Right lobe of liver (tissue), 6 donors: Measurements from ENCODE around the gene ENTPD8. TPM values are rescaled to one million over a fixed set of nuclear protein-coding genes. Genes with fewer than 3 reads are reported as not detected.

Experiments used
- ATAC-seq, 4 donors: fragments of 200-7000 bp; cut with Tn5 transposase; one replicate each; pipeline ENCODE4 v1.9.1; 2020; ENCODE audit warnings: mild to moderate bottlenecking in 4 of 4, moderate library complexity in 4 of 4
- DNase-seq, 3 donors: peaks; one replicate each; pipeline ENCODE4 v3.0.0-alpha.2; 2020
- H3K27ac ChIP-seq, 3 donors: fragments of 200-600 bp; one replicate each; pipeline ENCODE4 v1.8.0; 2022
- H3K27me3 ChIP-seq, 2 donors: fragments of 200-600 bp; one replicate each; pipeline ENCODE4 v1.8.0; 2022
- H3K36me3 ChIP-seq, 4 donors: fragments of 200-600 bp; sonication (generic) in 1 of 4; one replicate each; pipeline versions ENCODE4 v1.5.1 to v1.8.0; 2017 to 2022; ENCODE audit warnings: control low read depth in 1 of 4
- H3K4me1 ChIP-seq, 4 donors: fragments of 200-600 bp; sonication (generic) in 1 of 4; one replicate each; pipeline versions ENCODE4 v1.5.1 to v1.8.0; 2017 to 2022; ENCODE audit warnings: control low read depth in 1 of 4
- H3K4me3 ChIP-seq, 3 donors: fragments of 200-600 bp; one replicate each; pipeline ENCODE4 v1.8.0; 2022
- H3K9me3 ChIP-seq, 4 donors: fragments of 200-600 bp; sonication (generic) in 1 of 4; one replicate each; pipeline versions ENCODE4 v1.5.1 to v1.8.0; 2017 to 2022; ENCODE audit warnings: control low read depth in 1 of 4
- POLR2A ChIP-seq: fragments of 450-650 bp; IDR thresholded peaks from one replicate; pipeline ENCODE4 v1.6.1; 2017; ENCODE audit warnings: antibody characterized with exemption, mild to moderate bottlenecking
- WGBS: methylation state at CpG from one replicate; pipeline ENCODE4 v1.1.6; 2018; ENCODE audit warnings: low coverage, low lambda C conversion rate; ENCODE audit not compliant: insufficient coverage; ENCODE audit errors: missing lambda C conversion rate; 5-methylcytosine and 5-hydroxymethylcytosine counted together
- intact Hi-C, 2 donors: fragments of 100-400 bp; cut with DNase I; formaldehyde crosslinking; loops; one replicate each; pipeline versions ENCODE4 v1.11.2 to v1.14.1; 2022
- total RNA-seq, 6 experiments: library from RNA; depleted of rRNA in 2 of 6; stranded (reverse); fragments of >200 nt in 2 of 6; fragmentation: NEBNext Ultra II Directional in 3 of 6; extraction: Animal tissue kit (Norgen Biotek cat#: 25700) in 3 of 6; gene quantifications; one replicate each; pipeline versions ENCODE4 v1.1.0 to v1.2.4, GENCODE V29; 2016 to 2023
- TF ChIP-seq, protein P1 (sequence below), 4 donors: fragments of 200-600 bp in 3 of 4; fragments of 450-650 bp in 1 of 4; IDR thresholded peaks; one replicate each; pipeline versions ENCODE4 v1.5.1 to v1.8.0; 2016 to 2022; ENCODE audit warnings: antibody characterized with exemption in 4 of 4, mild to moderate bottlenecking in 2 of 4
- donor health status: DM: no; HTN: yes; CAD: no.
- donor health status: DM: no; HTN: no; CAD: no.
- donor health status: DM: no; HTN: no; CAD: no.
- donor health status: DM: no; HTN: yes; CAD: no.
- donor health status: DM: no; HTN: yes; CAD: no.

Gene ENTPD8
- total RNA-seq, 6 experiments from 2014 or later = 3.3 to 11.5 (median 7.5) TPM

GRCh38 chr9:137449931-137450538, 8.9 kb upstream of the ENTPD8 start:
- H3K4me3 ChIP-seq = no peak overlapping the region
- no peaks in the 10 kb centered on the region for H3K27me3 ChIP-seq
- intact Hi-C loops = no loop called here
- DNase-seq (peak in 1 of 3 donors; percentile 51), ATAC-seq (no peak)
- 66% methylated on average over 6 of the region's 18 CpGs for WGBS
- peaks cover 0 to 4% (median 0%) of the 10 kb centered on the region in 4 donors for H3K36me3 ChIP-seq
- TF ChIP-seq, protein P1, sequence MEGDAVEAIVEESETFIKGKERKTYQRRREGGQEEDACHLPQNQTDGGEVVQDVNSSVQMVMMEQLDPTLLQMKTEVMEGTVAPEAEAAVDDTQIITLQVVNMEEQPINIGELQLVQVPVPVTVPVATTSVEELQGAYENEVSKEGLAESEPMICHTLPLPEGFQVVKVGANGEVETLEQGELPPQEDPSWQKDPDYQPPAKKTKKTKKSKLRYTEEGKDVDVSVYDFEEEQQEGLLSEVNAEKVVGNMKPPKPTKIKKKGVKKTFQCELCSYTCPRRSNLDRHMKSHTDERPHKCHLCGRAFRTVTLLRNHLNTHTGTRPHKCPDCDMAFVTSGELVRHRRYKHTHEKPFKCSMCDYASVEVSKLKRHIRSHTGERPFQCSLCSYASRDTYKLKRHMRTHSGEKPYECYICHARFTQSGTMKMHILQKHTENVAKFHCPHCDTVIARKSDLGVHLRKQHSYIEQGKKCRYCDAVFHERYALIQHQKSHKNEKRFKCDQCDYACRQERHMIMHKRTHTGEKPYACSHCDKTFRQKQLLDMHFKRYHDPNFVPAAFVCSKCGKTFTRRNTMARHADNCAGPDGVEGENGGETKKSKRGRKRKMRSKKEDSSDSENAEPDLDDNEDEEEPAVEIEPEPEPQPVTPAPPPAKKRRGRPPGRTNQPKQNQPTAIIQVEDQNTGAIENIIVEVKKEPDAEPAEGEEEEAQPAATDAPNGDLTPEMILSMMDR (IDR thresholded peaks at IDR 0.05) = no peak
- TF ChIP-seq POLR2A = no peak
- no peak overlapping the region for H3K27ac ChIP-seq
- no peaks in the 10 kb centered on the region for H3K9me3 ChIP-seq
- peaks cover 0 to 15% (median 4%) of the 10 kb centered on the region in 4 donors for H3K4me1 ChIP-seq

DNA sequence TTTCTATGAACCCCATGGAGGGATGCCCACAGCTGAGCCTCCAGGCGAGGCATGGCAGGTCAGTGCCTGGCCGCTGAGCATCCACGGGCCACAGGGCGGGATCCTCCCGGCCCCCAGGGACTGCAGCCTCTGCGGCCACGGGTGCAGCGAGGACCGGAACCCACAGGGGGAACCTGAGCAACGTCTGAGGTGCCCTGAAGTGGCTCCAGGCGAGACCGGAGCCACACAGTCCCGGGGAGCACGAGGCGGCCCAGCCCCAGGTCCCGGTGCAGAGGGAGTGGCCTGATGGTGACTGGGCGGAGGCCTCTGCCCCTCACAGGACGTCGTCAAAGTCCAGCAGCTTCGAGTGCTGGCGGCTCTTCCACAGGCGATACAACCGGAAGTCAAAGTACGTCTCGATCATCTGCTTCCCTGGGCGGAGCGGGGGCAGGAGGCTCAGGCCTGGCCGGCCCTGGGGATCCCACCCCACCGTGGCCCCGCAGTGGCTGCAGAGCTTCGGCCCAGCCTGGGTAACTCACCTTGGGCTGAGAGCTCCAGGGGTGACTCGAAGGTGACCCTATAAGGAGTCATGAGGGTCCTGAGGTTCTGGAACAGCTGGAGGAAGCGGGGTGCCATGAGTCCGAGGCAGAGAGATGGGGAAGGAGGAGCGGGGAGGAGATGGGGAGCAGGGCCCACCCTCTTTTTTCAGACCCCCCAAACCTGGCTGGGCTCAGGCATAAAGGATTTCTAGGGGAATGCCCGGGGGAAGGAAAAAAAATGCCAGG, 8.1 kb upstream of the ENTPD8 start:
- H3K36me3 ChIP-seq = peaks cover 0 to 4% (median 0%) of the 10 kb centered on the region in 4 donors
- DNase-seq = peak in 2 of 3 donors; percentile 23 to 50
- 90% methylated on average over 4 of the region's 36 CpGs for WGBS
- H3K4me1 ChIP-seq = peaks cover 0 to 10% (median 2%) of the 10 kb centered on the region in 4 donors
- H3K9me3 ChIP-seq = no peaks in the 10 kb centered on the region
- H3K27ac ChIP-seq = no peak overlapping the region
- intact Hi-C loops = no loop called here
- TF ChIP-seq, protein P1 (IDR thresholded peaks at IDR 0.05) = no peak
- no peak for TF ChIP-seq POLR2A
- no peak for ATAC-seq
- H3K4me3 ChIP-seq = no peak overlapping the region
- H3K27me3 ChIP-seq = no peaks in the 10 kb centered on the region

DNA sequence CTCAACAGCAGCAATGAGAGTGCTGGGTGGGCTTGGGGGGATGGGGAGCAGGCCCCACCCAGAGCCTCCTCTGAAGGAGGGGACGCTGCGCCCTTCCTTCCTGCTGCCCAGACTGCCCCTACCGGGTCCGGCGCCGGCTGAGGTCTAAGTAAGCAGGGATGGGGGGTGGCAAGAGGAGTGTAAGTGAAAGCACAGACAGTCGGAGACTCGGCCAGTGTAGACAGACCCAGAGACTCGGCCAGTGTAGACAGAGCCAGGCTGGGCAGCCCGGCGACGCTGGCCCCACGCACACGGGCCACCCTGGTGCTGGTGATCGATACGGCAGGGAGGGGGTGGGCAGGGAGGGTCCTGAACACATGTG, 7.4 kb upstream of the ENTPD8 start:
- no peak for DNase-seq
- WGBS = 93% methylated on average over 3 of the region's 16 CpGs
- no peak for ATAC-seq
- Histone ChIP-seq H3K4me3 (no peak overlapping the region), H3K4me1 (peaks cover 0 to 10% (median 2%) of the 10 kb centered on the region in 4 donors), H3K36me3 (peaks cover 0 to 4% (median 0%) of the 10 kb centered on the region in 4 donors), H3K27me3 (no peaks in the 10 kb centered on the region), H3K27ac (no peak overlapping the region), H3K9me3 (no peaks in the 10 kb centered on the region)
- no peak for TF ChIP-seq POLR2A
- TF ChIP-seq, protein P1 (IDR thresholded peaks at IDR 0.05) = no peak
- intact Hi-C loops = no loop called here

- Histone ChIP-seq H3K27me3 (no peaks in the 10 kb centered on the region), H3K9me3 (no peaks in the 10 kb centered on the region), H3K36me3 (peaks cover 0 to 4% (median 0%) of the 10 kb centered on the region in 4 donors), H3K4me3 (no peak overlapping the region), H3K27ac (no peak overlapping the region), H3K4me1 (peaks cover 0 to 10% (median 2%) of the 10 kb centered on the region in 4 donors)
- TF ChIP-seq, protein P1 (IDR thresholded peaks at IDR 0.05) = no peak
- TF ChIP-seq POLR2A = no peak
- intact Hi-C loops = no loop called here
- DNase-seq = peak in 2 of 3 donors; percentile 25 to 58
- peak in 2 of 4 donors; percentile 1 to 11 for ATAC-seq
- WGBS = no CpG with 5 or more reads among the region's 27 CpGs
Observed at GRCh38 chr9:137447722-137448601, 6.8 kb upstream of the ENTPD8 start.
